DMS53 treated with DMSO at 0.1 percent for 48 hours (cell line): ENCODE data around the gene CIAO3.

ENCODE experiments used
- DNase-seq: peaks from one replicate; lab custom pipeline; 2025; ENCODE audit not compliant: unreplicated experiment; lab: John Stamatoyannopoulos, UW

The CIAO3 gene

DNA sequence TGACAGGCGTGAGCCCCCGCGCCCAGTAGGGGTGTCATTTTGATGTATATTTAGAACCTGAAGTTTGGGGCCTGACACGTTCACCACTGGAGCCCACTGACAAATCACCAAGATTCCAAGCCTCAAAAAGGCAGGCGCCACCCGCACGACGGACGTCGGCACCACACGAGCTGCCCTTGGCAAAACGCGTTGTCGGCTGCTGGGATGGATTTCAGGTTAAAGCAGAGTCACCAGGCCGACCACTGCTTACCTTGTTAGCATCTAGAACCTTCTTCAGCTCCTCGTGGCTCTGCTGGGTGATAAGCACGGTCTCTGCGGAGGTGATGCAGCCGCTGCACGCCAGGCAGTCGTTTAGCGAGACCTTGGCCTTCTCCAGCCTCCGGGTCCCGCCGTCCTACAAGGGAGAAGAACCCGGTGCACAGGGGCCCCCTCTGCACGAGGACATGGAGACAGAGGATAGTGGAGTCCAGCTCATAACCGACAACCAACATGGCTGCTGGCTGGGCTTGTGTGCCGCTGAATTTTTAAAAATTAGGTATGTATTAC is 3.8 kb downstream of the CIAO3 start:
- DNase-seq, result no peak

DNA sequence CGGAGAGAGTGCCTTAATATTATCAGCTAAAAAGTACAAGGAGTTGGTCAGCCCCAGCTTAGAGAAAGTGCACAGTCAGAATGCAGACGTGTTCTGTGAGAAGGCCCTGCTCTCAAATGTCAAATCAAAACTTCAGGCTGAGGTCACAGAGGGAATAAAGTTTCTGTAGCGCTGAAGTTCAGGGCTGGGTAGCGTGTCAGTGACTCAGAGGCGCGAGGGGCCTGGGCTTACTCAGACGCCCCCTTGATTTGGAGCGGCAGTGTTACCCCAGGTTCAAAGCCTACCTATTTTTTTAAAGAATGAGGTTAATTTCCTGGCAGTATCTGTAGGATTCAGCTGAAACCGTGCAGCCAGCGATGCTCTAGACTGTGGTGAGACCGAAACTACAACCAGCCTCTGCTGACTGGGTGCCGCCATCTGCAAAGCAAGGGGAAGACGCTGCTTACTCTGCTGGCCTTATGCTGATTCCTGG is 4.8 kb downstream of the CIAO3 start:
- DNase-seq, result no peak

DNA sequence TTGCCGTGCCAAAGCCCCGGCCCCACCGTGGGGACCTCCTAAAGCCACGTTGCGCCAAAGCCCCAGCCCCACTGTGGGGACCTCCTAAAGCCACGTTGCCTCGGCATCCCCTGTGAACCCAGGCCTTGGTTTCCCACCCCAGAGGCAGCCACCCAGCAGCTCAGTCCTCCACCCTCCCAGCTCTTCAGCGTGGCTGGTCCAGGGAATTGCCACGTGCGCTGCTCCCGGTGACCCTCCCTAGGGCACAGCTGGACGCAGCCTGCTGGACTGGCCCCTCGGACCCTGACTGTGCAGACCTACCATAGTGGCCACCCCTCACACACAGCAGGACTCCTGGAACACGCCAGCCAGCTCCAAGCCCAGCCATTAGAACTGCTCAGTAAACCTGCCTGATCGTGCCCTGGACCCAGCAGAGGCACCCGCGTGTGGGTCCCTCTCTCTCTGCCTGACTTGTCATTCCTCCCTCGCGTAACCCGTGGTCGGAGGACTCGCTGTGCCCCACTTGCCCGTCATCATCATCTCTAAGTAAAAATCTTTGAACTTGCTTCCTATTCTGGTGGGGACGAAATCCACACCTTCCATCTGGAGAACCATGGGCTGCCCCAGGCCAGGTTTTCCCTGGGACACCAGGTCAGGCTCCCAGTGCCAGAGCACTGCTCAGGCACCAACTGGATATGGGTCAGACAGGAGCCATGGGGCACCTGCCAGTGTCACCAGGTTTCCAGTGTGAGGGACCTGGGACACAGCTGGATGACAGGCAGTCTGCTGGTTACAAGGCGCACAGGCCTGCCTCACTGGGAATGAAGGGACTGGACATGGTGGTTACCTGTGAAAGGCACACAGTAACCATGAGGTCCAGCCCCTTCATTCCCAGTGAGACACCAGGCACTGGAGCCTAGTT is 5.6 kb downstream of the CIAO3 start:
- DNase-seq, result no peak

DNA sequence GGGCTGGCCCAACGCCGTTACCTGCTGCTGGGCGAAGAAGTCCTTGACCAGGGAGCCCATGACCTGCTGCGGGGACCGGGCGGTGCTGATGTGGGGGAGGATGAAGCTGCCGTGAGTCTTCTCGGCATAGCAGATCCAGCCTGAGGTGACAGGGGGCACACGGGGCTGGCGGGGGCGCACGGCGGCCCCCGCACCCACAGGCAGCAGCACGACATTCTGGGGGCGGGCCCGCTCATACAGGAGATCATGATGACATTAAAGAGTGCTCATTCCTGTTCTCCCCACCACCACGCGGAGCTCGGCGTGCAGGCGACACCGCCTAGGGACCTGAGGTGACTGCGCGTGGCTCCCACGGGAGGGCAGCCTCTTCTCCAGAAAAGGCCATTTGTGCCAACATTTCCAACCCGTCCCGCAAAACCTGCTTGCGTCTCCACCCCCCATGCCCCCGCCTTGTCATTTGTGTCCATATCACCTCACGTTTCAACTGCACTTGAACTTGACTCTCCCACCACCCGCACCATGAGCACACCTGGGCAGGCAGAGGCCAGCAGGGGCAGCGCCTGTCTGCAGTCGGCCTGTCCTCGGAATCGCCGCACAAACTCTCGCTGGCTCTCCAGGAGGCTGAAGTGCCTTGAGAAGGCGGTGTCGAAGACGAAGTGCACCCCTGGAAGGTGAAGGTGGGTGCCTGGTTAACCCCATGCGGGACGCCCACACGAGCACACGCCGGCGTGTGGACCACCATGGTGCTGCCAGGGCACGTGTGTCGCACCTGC is 6.4 kb downstream of the CIAO3 start:
- DNase-seq, result no peak

DNA sequence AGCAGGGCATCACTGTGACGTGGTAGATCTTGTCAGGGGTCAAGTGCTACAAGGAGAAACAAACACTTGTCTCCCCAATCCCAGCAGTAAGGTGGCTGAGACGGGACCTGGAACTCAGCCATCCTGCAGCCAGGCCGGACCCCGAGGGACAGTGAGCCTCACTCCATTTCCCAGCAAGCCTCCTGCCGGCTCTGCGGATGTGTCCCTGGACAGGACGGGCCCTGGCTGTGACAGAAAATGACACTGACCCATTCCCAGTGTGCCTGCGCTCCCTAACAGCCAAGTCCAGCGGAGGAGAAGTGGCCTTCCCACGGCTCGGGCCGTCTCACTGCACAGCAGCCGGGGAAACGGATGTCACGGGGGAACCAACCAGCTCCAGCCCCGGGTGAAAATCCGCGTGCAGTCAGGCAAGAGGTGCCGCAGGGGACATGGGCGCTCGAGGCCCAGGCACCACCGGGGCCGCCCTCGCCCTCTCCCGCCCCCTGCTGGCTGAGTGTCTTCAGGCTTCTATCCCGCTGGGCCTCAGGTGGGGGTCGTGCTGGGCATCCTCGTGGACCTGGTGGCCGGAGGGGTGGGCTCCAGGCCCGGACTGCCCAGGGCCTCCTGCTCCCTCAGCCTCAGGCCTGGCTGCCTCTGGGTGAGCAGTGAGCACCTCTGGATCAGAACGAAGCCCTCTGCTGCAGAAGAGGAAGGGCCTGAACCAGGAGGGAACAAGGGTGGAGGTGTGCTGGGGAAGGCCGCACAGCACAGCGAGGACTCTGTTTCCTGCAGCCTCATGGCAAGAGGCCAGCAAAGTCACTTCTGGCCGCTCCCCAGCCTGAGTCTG is 7.2 kb downstream of the CIAO3 start:
- no peak for DNase-seq

DNA sequence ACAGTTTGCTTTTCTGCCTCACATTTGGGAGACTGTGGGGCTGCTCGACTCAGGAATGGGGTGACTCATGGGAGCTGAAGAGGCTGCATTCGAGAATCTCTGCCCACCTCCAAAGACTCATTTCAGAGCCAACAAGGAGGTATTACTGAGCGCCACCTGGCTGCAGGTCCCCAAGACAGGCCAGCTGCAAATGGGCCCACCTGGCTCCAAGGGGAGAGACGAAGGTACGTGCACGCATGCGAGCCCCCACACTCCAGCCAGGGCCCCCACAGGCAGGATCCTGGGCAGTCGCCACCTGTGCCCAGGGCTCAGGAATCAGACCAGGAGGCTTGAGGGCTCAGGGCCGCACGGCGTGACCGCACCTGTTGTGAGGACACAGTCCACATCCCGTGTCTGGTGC is 7.9 kb downstream of the CIAO3 start:
- DNase-seq, result no peak

DNA sequence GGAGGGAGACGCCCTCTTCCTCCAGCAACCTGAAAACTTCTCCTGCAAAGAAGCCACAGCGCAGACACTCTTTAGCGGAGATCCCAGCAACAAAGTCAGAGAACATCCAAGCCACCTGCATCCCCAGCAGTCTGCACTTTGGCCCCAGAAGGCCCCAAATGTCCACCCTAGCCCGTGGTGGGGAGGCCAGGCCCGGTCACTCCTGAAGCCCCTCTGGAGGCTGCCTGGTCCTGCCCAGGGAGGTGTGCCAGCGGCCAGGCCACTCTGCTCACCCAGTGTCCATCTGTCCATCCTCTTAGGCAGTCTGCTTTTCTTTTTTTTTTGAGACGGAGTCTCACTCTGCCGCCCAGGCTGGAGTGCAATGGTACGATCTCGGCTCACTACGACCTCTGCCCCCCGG is 8.5 kb downstream of the CIAO3 start:
- no peak for DNase-seq

DNA sequence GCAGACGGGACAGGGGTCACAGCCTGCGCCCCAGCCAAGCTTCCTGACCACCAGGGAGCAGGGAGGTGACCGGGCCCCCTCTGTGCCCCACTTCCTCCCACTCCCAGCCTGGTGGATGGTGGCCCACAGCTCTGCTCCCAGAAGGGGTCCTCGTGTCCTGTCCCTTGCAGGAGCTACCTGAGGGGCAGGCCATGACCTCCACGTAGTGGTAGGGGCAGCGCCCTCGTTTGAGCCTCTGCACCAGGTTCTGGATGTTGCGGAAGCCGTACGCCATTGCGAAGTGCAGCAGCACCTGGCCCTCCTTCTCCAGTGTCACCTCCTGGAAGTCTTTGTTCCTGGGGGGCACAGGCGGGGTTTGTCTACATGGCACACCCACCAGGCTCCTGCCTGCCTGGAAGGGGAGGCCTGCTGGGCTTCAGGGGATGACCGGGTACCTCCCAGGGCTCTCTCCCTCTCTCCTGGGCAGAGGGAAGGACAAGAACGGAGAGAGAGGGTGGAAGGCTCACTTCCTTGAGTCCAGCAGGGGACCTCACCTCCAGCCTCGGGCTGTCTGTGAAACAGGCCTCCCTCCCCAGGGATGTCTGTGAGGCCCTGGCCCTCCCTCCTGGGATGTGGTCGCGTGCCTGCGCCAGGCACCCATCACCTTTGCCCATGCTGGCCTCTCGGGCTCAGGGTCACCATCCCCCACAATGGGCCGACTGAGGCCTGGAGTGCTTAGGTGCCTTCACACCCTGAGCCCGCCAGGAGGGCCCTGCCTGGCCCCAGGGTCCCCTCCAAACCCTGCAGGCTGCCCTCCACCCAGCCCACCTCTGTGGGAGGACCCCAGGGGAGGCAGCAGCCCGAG is 9.9 kb downstream of the CIAO3 start:
- no peak for DNase-seq

DNA sequence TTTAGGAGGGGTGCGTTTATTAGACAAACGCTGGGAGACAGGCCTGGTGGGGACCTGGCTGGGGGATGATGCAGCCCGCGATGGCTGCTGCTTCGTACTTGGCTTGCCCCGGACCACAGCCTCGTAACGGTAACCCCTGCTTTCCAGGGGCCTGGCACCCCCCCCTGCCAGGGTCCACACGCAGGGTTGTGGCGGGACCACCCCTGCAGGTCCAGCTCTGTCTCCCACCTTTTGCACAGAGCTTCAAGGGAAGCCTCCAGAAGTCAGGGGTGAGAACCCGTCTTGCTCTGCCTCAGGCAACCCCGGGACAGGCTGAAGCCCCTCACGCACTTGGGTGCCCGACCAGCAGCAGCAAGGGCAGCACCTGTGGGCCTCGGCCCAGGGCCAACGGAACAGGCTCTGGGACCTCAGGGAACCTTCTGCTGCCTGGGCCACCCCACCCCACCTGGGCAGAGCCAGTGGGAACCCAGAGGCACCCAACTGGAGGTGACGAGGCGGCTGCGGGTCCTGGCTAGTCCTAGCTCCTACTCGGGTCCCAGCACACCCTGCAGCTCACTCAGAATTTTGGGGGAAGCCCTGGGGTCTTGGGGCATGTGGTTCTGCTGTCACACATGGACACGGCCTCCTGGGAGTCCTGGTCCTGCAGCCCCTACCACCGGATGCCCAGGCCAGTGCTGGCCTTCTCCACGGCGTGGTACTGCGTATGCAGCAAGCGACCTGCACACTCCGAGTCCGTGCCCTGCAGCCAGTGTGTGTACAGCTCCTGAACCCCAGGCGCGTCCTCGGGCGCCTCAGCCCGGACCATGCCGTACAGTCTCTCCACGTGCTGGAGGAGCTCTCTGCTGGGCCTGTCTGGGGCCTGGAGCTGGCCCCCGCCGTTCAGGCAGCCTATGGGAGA is 10.8 kb downstream of the CIAO3 start:
- DNase-seq, result no peak

DNA sequence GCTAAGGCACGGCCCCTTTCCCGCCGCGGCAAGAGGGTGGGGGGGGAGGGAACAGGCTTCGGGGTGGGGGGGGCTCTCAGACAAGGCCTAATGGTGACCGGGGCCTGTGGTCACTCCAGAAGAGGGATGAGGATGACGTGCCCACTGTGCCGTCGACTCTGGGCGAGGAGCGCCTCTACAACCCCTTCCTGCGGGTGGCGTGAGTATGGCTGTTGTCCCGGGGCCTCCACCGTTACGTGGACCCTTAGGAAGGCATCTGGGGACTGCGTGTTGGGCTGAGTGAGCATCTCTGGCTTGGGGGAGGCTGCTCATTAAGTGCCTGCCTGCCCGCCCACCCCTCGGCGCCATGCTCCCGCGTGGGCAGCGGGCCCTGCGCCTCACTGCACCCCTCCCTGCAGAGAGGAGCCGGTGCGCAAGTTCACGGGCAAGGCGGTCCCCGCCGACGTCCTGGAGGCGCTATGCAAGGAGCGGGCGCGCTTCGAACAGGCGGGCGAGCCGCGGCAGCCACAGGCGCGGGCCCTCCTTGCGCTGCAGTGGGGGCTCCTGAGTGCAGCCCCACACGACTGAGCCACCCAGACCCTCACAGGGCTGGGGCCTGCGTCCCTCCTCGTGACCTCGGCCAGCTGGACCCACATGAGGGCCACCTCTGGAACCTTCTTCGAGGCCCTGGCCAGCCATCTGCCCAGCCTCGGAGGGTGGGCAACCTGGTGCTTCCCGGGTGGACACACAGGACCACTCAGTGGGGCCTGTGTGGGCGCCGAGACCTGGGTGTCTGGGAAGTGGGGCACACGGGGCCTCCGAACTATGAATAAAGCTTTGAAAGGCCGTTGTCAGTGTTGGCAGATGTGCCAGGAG is 11.7 kb downstream of the CIAO3 start:
- no peak for DNase-seq

DNA sequence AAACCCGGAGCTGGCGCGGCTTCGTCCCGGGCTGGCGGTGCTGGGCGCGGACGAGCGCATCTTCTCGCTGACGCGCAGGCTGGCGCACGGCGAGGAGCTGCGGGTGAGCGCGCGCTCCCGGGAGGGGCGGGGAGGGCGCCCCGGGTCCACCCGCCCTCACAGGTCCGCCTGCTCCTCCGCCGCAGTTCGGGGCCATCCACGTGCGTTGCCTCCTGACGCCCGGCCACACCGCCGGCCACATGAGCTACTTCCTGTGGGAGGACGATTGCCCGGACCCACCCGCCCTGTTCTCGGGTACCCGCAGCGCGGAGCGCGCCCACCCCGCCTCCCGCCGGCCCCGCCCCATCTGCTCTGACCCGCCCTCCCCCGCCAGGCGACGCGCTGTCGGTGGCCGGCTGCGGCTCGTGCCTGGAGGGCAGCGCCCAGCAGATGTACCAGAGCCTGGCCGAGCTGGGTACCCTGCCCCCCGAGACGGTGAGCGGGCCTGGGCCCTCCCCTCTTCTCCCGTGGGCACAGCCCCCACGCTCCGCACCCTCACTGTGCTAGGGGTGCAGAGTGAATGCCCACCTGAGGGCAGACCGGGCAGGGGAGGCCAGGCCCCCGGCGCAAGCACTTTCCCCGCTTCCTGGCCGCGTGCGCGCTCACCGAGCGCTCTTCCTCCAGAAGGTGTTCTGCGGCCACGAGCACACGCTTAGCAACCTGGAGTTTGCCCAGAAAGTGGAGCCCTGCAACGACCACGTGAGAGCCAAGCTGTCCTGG is 12.5 kb downstream of the CIAO3 start:
- peak; percentile 55 for DNase-seq

DNA sequence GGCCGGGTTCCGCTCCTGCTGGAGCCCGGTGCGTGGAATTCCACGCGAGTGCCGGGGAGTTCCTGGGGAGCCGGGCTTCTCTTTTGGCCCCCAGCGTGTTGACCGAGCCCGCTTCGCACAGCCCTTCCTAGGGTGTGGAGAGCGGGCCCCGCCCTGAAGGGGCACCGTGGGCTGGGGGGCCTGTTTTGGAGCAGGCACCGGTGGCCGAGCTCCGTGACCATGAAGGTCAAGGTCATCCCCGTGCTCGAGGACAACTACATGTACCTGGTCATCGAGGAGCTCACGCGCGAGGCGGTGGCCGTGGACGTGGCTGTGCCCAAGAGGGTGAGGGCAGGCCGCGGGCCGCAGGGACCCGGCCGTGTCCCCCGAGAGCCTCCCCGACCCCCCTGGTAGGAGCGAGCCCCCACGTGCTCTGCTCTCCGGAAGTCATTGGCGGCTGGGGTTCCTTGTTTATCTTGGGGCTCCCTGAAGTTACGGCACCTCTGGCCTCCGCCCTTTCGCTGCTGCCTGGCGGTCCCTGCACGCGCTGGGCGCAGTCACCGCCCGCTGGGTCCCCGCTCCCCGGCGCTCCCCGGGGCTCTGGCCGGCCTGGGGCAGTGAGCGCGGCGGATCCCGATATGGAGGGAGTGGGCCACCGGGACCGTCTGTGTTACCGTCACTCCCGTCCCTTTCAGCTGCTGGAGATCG is 13.4 kb downstream of the CIAO3 start:
- no peak for DNase-seq

DNA sequence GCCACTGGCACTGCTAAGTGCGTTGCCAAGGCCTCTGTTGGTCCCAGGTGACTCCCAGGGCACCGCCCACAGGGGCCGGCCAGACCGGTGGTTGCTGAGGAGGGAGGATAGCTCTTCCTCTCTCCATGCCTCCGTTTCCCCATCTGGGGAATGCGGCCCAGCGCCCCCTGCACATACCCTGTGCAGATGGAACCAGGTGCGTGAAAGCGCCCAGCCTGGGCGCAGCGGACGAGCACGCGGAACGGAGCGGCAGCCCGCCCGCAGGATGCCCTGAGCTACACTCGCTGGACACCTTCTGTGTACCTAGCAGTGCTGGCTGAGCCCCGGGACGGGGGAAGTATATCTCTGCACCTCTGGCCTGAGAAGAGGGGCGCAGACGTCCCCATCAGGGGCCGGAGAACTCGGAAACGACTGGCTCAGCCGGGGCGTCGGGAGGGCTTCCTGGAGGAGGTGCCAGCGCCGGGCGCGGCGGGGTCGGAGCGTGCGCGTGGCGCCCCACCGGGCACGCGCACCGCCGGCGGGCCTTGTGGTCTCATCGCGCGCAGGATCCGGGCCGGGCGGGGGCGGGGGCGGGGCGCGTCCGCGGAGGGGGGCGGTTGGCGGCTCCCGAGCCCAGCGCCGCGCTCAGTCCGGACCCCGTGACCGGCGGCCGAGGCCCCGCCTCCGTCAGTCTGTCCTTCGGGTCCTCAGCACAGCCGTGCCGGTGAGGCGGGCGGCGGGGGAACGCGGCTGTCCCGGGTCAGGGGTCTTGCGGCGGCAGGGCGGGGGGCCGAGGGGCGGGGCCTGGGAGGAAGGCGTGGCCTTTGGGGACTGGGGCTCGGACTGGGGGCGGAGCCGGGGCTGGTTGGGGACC is 14.1 kb downstream of the CIAO3 start, which contains the start of the genes CCDC78 and HAGHL:
Gene CCDC78 (minus strand): TSS at position 6 of the 853 bp plus-strand sequence. CDS start 76 bp downstream, outside the sequence.
Gene HAGHL (plus strand): TSS at position 669 of the 853 bp plus-strand sequence. CDS start 404 bp downstream, outside the sequence.
- DNase-seq, result peak; percentile 53

DNA sequence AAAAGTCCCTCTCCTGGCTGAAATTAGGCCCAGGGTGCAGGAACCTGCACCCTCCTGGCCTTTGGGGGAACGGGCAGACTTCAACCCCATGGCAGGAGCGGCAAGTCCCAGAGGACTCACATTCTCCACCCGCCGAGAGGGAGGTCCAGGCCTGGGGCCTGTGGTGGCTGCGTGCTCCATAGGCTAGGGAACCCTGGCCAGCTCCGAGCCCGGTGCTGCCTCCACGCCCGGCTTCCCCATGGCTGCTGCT is 14.7 kb downstream of the CIAO3 start:
- no peak for DNase-seq

DNA sequence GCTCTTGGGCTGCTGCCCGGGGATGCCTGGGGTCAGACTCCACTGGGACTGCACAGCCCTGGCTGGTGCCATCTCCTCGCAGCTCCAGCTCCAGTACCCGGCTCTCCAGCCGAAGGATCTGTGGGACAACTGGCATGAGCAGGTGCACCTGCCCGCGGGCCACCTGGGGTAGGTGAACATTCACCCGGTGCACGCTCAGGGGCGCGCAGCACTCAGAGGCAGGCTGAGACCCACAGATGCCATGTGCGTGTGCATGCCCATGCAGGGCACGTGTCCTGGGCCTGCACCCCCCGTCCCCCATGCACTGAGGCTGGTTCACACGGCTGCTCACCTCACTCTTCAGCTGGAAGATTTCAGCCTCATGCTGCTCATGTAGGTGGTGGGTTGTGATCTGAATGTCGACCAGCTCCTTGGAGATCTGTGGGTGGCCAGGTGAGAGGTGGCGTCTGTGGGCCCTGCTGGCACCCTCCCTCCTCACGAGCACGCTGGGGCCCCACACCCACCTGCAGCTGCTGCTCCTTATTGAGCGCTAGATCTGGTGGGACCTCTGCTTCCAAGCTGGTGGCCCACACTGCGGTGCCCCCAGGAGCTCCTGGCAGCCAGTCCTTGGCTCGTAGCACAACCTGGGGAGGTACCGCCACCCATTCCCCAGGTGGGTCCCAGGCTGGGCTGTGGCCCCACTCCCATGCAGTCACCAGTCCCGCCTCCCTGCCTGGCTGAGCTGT is 15.2 kb downstream of the CIAO3 start:
- DNase-seq, result no peak
